DMS153 (cell line): ENCODE results near the gene SRL.

Experiments
- DNase-seq: peaks from one replicate; lab custom pipeline; 2025; lab: John Stamatoyannopoulos, UW

The SRL gene

GRCh38 chr16:4241928-4242283 is at the start of gene SRL:
Gene SRL, minus strand, starts transcription at chr16:4242080. Its CDS starts 13 bp downstream, at chr16:4242067.
- DNase-seq, result no peak

- no peak for DNase-seq
These were observed 48.5 kb upstream of the SRL start for GRCh38 chr16:4290236-4290830.

GRCh38 chr16:4288148-4288921 is 46.5 kb upstream of the SRL start:
- DNase-seq, result peak; percentile 21

- peak; percentile 28 for DNase-seq
These were observed 43.3 kb upstream of the SRL start for GRCh38 chr16:4285167-4285566.

- DNase-seq, result no peak
These were observed 42.1 kb upstream of the SRL start for GRCh38 chr16:4283939-4284338.

GRCh38 chr16:4283441-4283840 is 41.6 kb upstream of the SRL start:
- no peak for DNase-seq

GRCh38 chr16:4280625-4281024 is 38.7 kb upstream of the SRL start:
- no peak for DNase-seq

GRCh38 chr16:4277987-4278513 is 36.2 kb upstream of the SRL start:
- no peak for DNase-seq

- no peak for DNase-seq
These were observed 34.0 kb upstream of the SRL start for GRCh38 chr16:4275861-4276260.

GRCh38 chr16:4273858-4274311 is 32.0 kb upstream of the SRL start:
- peak; percentile 14 for DNase-seq

- DNase-seq, result peak; percentile 13
These were observed 30.5 kb upstream of the SRL start for GRCh38 chr16:4272114-4272956.

- DNase-seq, result peak; percentile 88
These were observed 29.6 kb upstream of the SRL start for GRCh38 chr16:4271176-4272113.

GRCh38 chr16:4270595-4270994 is 28.7 kb upstream of the SRL start:
- DNase-seq, result no peak

- no peak for DNase-seq
These were observed 28.2 kb upstream of the SRL start for GRCh38 chr16:4270091-4270490.

GRCh38 chr16:4266372-4266771 is 24.5 kb upstream of the SRL start:
- no peak for DNase-seq

- no peak for DNase-seq
These were observed 23.8 kb upstream of the SRL start for GRCh38 chr16:4265676-4266075.

- no peak for DNase-seq
These were observed 22.7 kb upstream of the SRL start for GRCh38 chr16:4264546-4264945.

GRCh38 chr16:4263504-4264436 is 21.9 kb upstream of the SRL start:
- DNase-seq, result no peak

- DNase-seq, result no peak
These were observed 20.5 kb upstream of the SRL start for GRCh38 chr16:4262303-4262835.

GRCh38 chr16:4261557-4262172 is 19.8 kb upstream of the SRL start:
- DNase-seq, result no peak
